ENCODE measurements around the gene RELB. TPM values are rescaled to one million over a fixed set of nuclear protein-coding genes. Genes with fewer than 3 reads are reported as not detected.

The RELB gene
- total and polyA plus RNA-seq, 9 of the 15 experiments (the other 6 are each of a cell fraction or from before 2014, with no cell fraction given): 0.15 to 1.1 (median 0.28) TPM; not detected in 2

GRCh38 chr19:45058622-45059159 is 57.4 kb downstream of the RELB start (continued):
- TF ChIP-seq, protein P1, sequence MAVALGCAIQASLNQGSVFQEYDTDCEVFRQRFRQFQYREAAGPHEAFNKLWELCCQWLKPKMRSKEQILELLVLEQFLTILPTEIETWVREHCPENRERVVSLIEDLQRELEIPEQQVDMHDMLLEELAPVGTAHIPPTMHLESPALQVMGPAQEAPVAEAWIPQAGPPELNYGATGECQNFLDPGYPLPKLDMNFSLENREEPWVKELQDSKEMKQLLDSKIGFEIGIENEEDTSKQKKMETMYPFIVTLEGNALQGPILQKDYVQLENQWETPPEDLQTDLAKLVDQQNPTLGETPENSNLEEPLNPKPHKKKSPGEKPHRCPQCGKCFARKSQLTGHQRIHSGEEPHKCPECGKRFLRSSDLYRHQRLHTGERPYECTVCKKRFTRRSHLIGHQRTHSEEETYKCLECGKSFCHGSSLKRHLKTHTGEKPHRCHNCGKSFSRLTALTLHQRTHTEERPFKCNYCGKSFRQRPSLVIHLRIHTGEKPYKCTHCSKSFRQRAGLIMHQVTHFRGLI (CRISPR knock-in tag; IDR thresholded peaks at IDR 0.05): no peak
- TF ChIP-seq ZNF444 (CRISPR knock-in tag; IDR thresholded peaks at IDR 0.05): no peak
- no peak for TF ChIP-seq CC2D1A (IDR thresholded peaks at IDR 0.05)
- no peak for TF ChIP-seq U2AF2 (optimal IDR thresholded peaks at IDR 0.05; ENCODE audit: low read depth, low read length)
- TF ChIP-seq HDAC1 (IDR thresholded peaks at IDR 0.05): peak in 1 of 2 experiments; percentile 71; a peak in 2 of 4 replicates
- no peak for TF ChIP-seq PRPF4 (IDR thresholded peaks at IDR 0.05; ENCODE audit: insufficient read depth, low read depth, low read length, poor library complexity, severe bottlenecking)
- no peak for TF ChIP-seq GTF2B (IDR thresholded peaks at IDR 0.05; ENCODE audit: extremely low read depth, insufficient read length)
- TF ChIP-seq NCOA4 (IDR thresholded peaks at IDR 0.05; ENCODE audit: partially characterized antibody): no peak
- TF ChIP-seq ZNF699 (CRISPR knock-in tag; IDR thresholded peaks at IDR 0.05; ENCODE audit: insufficient replicate concordance): no peak
- 0 out of 2 replicates have a peak, but pooled peaks have one; percentile 40 for TF ChIP-seq DPF2 (IDR thresholded peaks at IDR 0.05)
- TF ChIP-seq OTX1 (CRISPR knock-in tag; IDR thresholded peaks at IDR 0.05): 0 out of 2 replicates have a peak, but pooled peaks have one; percentile 64
- TF ChIP-seq EP400 (IDR thresholded peaks at IDR 0.05): no peak
- TF ChIP-seq SMARCB1 (IDR thresholded peaks at IDR 0.05; ENCODE audit: insufficient read length, low read depth): no peak
- TF ChIP-seq, protein P2, sequence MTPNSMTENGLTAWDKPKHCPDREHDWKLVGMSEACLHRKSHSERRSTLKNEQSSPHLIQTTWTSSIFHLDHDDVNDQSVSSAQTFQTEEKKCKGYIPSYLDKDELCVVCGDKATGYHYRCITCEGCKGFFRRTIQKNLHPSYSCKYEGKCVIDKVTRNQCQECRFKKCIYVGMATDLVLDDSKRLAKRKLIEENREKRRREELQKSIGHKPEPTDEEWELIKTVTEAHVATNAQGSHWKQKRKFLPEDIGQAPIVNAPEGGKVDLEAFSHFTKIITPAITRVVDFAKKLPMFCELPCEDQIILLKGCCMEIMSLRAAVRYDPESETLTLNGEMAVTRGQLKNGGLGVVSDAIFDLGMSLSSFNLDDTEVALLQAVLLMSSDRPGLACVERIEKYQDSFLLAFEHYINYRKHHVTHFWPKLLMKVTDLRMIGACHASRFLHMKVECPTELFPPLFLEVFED (CRISPR knock-in tag; conservative IDR thresholded peaks at IDR 0.05): no peak
- TF ChIP-seq, protein P3, sequence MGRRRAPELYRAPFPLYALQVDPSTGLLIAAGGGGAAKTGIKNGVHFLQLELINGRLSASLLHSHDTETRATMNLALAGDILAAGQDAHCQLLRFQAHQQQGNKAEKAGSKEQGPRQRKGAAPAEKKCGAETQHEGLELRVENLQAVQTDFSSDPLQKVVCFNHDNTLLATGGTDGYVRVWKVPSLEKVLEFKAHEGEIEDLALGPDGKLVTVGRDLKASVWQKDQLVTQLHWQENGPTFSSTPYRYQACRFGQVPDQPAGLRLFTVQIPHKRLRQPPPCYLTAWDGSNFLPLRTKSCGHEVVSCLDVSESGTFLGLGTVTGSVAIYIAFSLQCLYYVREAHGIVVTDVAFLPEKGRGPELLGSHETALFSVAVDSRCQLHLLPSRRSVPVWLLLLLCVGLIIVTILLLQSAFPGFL (CRISPR knock-in tag; IDR thresholded peaks at IDR 0.05): no peak
- no peak for TF ChIP-seq NKRF (IDR thresholded peaks at IDR 0.05; ENCODE audit: borderline replicate concordance)
- TF ChIP-seq NFATC3 (IDR thresholded peaks at IDR 0.05): no peak
- TF ChIP-seq ESRRA (IDR thresholded peaks at IDR 0.05; ENCODE audit: borderline replicate concordance, low read depth): no peak
- TF ChIP-seq NFXL1 (CRISPR knock-in tag; IDR thresholded peaks at IDR 0.05): no peak
- no peak for TF ChIP-seq MNT (conservative IDR thresholded peaks at IDR 0.05)

Measured in K562 (cell line).